ENCODE measurements around the gene AP3S2. TPM values are rescaled to one million over a fixed set of nuclear protein-coding genes. Genes with fewer than 3 reads are reported as not detected.

AP3S2 gene
- total and polyA plus RNA-seq, 2 of the 13 experiments (the other 11 are each of a cell fraction or from before 2014, with no cell fraction given): 17.6 to 44.4 TPM

- TF ChIP-seq ZFP62 (CRISPR knock-in tag; IDR thresholded peaks at IDR 0.05): no peak
- peak; percentile 84 for TF ChIP-seq KDM1A (CRISPR knock-in tag; IDR thresholded peaks at IDR 0.05)
- TF ChIP-seq CBX1 (IDR thresholded peaks at IDR 0.05; ENCODE audit: low read depth): peak; percentile 86
- no peak for TF ChIP-seq NCOA5 (CRISPR knock-in tag; IDR thresholded peaks at IDR 0.05)
- no peak for TF ChIP-seq PLSCR1 (CRISPR knock-in tag; IDR thresholded peaks at IDR 0.05; ENCODE audit: borderline replicate concordance)
- peak; percentile 74 for TF ChIP-seq TBX3 (IDR thresholded peaks at IDR 0.05; ENCODE audit: borderline replicate concordance)
- no peak for TF ChIP-seq IKZF4 (CRISPR knock-in tag; IDR thresholded peaks at IDR 0.05; ENCODE audit: borderline replicate concordance, low read depth, not compliant biosample characterization)
- TF ChIP-seq NFAT5 (CRISPR knock-in tag; IDR thresholded peaks at IDR 0.05): 0 out of 2 replicates have a peak, but pooled peaks have one; percentile 31
- no peak for TF ChIP-seq GRHL1 (CRISPR knock-in tag; conservative IDR thresholded peaks at IDR 0.05)
- TF ChIP-seq ZC3H4 (CRISPR knock-in tag; IDR thresholded peaks at IDR 0.05; ENCODE audit: borderline replicate concordance): 0 out of 2 replicates have a peak, but pooled peaks have one; percentile 68
- peak; percentile 27; the same call in 1 of the 2 replicates for TF ChIP-seq NR2F6 (IDR thresholded peaks at IDR 0.05)
- peak; percentile 70 for TF ChIP-seq NR2F6 (CRISPR knock-in tag; IDR thresholded peaks at IDR 0.05)
- 0 out of 2 replicates have a peak, but pooled peaks have one; percentile 9 for TF ChIP-seq ZNF740 (CRISPR knock-in tag; IDR thresholded peaks at IDR 0.05)
- no peak; the same call in 1 of the 2 replicates for TF ChIP-seq MEIS1 (CRISPR knock-in tag; IDR thresholded peaks at IDR 0.05; ENCODE audit: borderline replicate concordance)
- TF ChIP-seq HMG20A (CRISPR knock-in tag; IDR thresholded peaks at IDR 0.05; ENCODE audit: borderline replicate concordance): peak; percentile 58; the same call in 1 of the 2 replicates
- TF ChIP-seq GMEB2 (CRISPR knock-in tag; IDR thresholded peaks at IDR 0.05; ENCODE audit: low read depth): 0 out of 2 replicates have a peak, but pooled peaks have one; percentile 55
- TF ChIP-seq NR2C2 (CRISPR knock-in tag; IDR thresholded peaks at IDR 0.05; ENCODE audit: borderline replicate concordance): peak; percentile 97
These were observed at the start of gene AP3S2 (continued) for GRCh38 chr15:89893696-89894447.

Measured in HepG2 (cell line).